Astrocyte (in vitro differentiated cells and primary cell): ENCODE data around the gene OTOG.

Experiments used
- CTCF ChIP-seq: IDR thresholded peaks from 2 replicates; pipeline ENCODE4 v1.5.1; 2011; ENCODE audit warnings: low read depth, mild to moderate bottlenecking, inconsistent platforms, low read length, moderate library complexity; ENCODE audit not compliant: insufficient read depth
- EZH2 ChIP-seq: IDR thresholded peaks from 2 replicates; pipeline ENCODE4 v1.6.1; 2012; ENCODE audit warnings: mild to moderate bottlenecking, low read length, inconsistent platforms; ENCODE audit not compliant: insufficient read depth

GRCh38 chr11:17564687-17565042 lies 17.6 kb downstream of the OTOG start:
- TF ChIP-seq CTCF (peak; percentile 17), EZH2 (no peak)
